Suprapubic skin (tissue), 4 donors: ENCODE results near the gene CBFA2T3.

ENCODE experiments used
- POLR2A ChIP-seq, 2 donors: fragments of 450-650 bp; IDR thresholded peaks; one replicate each; pipeline ENCODE4 v1.6.1; 2017; ENCODE audit warnings: antibody characterized with exemption in 2 of 2, mild to moderate bottlenecking in 2 of 2, moderate library complexity in 2 of 2
- POLR2AphosphoS5 ChIP-seq, 3 donors: sonication (generic); formaldehyde crosslinking; IDR thresholded peaks; one replicate each; pipeline ENCODE4 v1.6.1; 2017; ENCODE audit warnings: antibody characterized with exemption in 3 of 3
- TF ChIP-seq, protein P1 (sequence below), 2 donors: fragments of 200-600 bp in 1 of 2; fragments of 450-650 bp in 1 of 2; sonication (generic) in 1 of 2; IDR thresholded peaks; one replicate each; pipeline ENCODE4 v1.5.1; 2016 to 2019; ENCODE audit warnings: antibody characterized with exemption in 2 of 2, mild to moderate bottlenecking in 1 of 2, moderate library complexity in 1 of 2

- TF ChIP-seq POLR2AphosphoS5 (IDR thresholded peaks at IDR 0.05) (no peak), POLR2A (IDR thresholded peaks at IDR 0.05) (no peak)
- TF ChIP-seq, protein P1, sequence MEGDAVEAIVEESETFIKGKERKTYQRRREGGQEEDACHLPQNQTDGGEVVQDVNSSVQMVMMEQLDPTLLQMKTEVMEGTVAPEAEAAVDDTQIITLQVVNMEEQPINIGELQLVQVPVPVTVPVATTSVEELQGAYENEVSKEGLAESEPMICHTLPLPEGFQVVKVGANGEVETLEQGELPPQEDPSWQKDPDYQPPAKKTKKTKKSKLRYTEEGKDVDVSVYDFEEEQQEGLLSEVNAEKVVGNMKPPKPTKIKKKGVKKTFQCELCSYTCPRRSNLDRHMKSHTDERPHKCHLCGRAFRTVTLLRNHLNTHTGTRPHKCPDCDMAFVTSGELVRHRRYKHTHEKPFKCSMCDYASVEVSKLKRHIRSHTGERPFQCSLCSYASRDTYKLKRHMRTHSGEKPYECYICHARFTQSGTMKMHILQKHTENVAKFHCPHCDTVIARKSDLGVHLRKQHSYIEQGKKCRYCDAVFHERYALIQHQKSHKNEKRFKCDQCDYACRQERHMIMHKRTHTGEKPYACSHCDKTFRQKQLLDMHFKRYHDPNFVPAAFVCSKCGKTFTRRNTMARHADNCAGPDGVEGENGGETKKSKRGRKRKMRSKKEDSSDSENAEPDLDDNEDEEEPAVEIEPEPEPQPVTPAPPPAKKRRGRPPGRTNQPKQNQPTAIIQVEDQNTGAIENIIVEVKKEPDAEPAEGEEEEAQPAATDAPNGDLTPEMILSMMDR (IDR thresholded peaks at IDR 0.05) = no peak
Observed at GRCh38 chr16:88925540-88925887, 51.5 kb downstream of the CBFA2T3 start.
